Measurements from ENCODE around the gene ERC1.

The ERC1 gene

GRCh38 chr12:990661-991349 is at the start of gene ERC1:
TSS of gene ERC1 (plus strand) at chr12:991223. CDS start at chr12:1027904, 36,681 bp downstream.
- Mint-ChIP-seq H3K27me3 (no peaks in the 10 kb centered on the region), H3K9me3 (no peaks in the 10 kb centered on the region), H3K27ac (peak within 1 kb of the TSS; percentile 91), H3K4me3 (peak within 1 kb of the TSS; percentile 96), H3K36me3 (ENCODE audit: low read depth) (peaks cover 19% of the 10 kb centered on the region), H3K4me1 (ENCODE audit: low read depth) (peaks cover 57% of the 10 kb centered on the region)
- intact Hi-C loops (cut with micrococcal nuclease), result loop anchor here (1.0 to 10.0 kb wide), 3 partner anchors 42 to 101 kb away; partner anchors contain the start of gene RAD52

- Mint-ChIP-seq H3K4me1 (ENCODE audit: low read depth) (peaks cover 23% of the 10 kb centered on the region), H3K36me3 (ENCODE audit: low read depth) (peaks cover 64% of the 10 kb centered on the region), H3K27ac (no peak overlapping the region), H3K9me3 (no peaks in the 10 kb centered on the region), H3K4me3 (no peak overlapping the region), H3K27me3 (no peaks in the 10 kb centered on the region)
- intact Hi-C loops (cut with micrococcal nuclease), result loop anchor here (10.0 kb wide), 1 partner anchor 152 kb away; no protein-coding TSS in a partner anchor
These were observed 48.0 kb upstream of the ERC1 start for GRCh38 chr12:943051-943450.

GRCh38 chr12:944211-944610 is 46.8 kb upstream of the ERC1 start:
- no peak overlapping the region for H3K4me3 Mint-ChIP-seq
- H3K27me3 Mint-ChIP-seq, result no peaks in the 10 kb centered on the region
- H3K4me1 Mint-ChIP-seq (ENCODE audit: low read depth), result peaks cover 32% of the 10 kb centered on the region
- no peaks in the 10 kb centered on the region for H3K9me3 Mint-ChIP-seq
- peaks cover 58% of the 10 kb centered on the region for H3K36me3 Mint-ChIP-seq (ENCODE audit: low read depth)
- peak overlapping the region; percentile 59 for H3K27ac Mint-ChIP-seq
- intact Hi-C loops (cut with micrococcal nuclease), result loop anchor here (10.0 kb wide), 1 partner anchor 151 kb away; no protein-coding TSS in a partner anchor

- Mint-ChIP-seq H3K36me3 (ENCODE audit: low read depth) (peaks cover 42% of the 10 kb centered on the region), H3K4me1 (ENCODE audit: low read depth) (peaks cover 33% of the 10 kb centered on the region), H3K27ac (no peak overlapping the region), H3K4me3 (no peak overlapping the region), H3K9me3 (no peaks in the 10 kb centered on the region), H3K27me3 (no peaks in the 10 kb centered on the region)
- intact Hi-C loops (cut with micrococcal nuclease), result loop anchor here (5.0 to 10.0 kb wide), 3 partner anchors 34 to 384 kb away; no protein-coding TSS in a partner anchor
These were observed 44.8 kb upstream of the ERC1 start for GRCh38 chr12:946212-946611.

- Mint-ChIP-seq H3K4me1 (ENCODE audit: low read depth) (peaks cover 33% of the 10 kb centered on the region), H3K9me3 (no peaks in the 10 kb centered on the region), H3K4me3 (no peak overlapping the region), H3K27me3 (no peaks in the 10 kb centered on the region), H3K36me3 (ENCODE audit: low read depth) (peaks cover 42% of the 10 kb centered on the region), H3K27ac (no peak overlapping the region)
- intact Hi-C loops (cut with micrococcal nuclease), result loop anchor here (5.0 to 10.0 kb wide), 3 partner anchors 34 to 384 kb away; no protein-coding TSS in a partner anchor
These were observed 44.4 kb upstream of the ERC1 start for GRCh38 chr12:946631-947030.

GRCh38 chr12:948238-948637 is 42.8 kb upstream of the ERC1 start:
- intact Hi-C loops (cut with micrococcal nuclease), result loop anchor here (5.0 to 10.0 kb wide), 3 partner anchors 36 to 386 kb away; no protein-coding TSS in a partner anchor
- no peaks in the 10 kb centered on the region for H3K9me3 Mint-ChIP-seq
- peak overlapping the region; percentile 97 for H3K27ac Mint-ChIP-seq
- peaks cover 33% of the 10 kb centered on the region for H3K4me1 Mint-ChIP-seq (ENCODE audit: low read depth)
- H3K36me3 Mint-ChIP-seq (ENCODE audit: low read depth), result peaks cover 26% of the 10 kb centered on the region
- no peaks in the 10 kb centered on the region for H3K27me3 Mint-ChIP-seq
- H3K4me3 Mint-ChIP-seq, result peak overlapping the region; percentile 97

GRCh38 chr12:949453-950191 is 41.4 kb upstream of the ERC1 start, which contains the start of gene RAD52:
TSS of gene RAD52 (minus strand) at chr12:949694. CDS start at chr12:933058, 16,636 bp downstream.
- Mint-ChIP-seq H3K4me1 (ENCODE audit: low read depth) (peaks cover 30% of the 10 kb centered on the region), H3K27me3 (no peaks in the 10 kb centered on the region)
- intact Hi-C loops (cut with micrococcal nuclease), result loop anchor here (1.0 to 10.0 kb wide), 4 partner anchors 37 to 387 kb away; no protein-coding TSS in a partner anchor

GRCh38 chr12:951176-951575 is 39.8 kb upstream of the ERC1 start:
- Mint-ChIP-seq H3K27me3 (no peaks in the 10 kb centered on the region), H3K4me1 (ENCODE audit: low read depth) (peaks cover 27% of the 10 kb centered on the region), H3K27ac (peak overlapping the region; percentile 97), H3K9me3 (no peaks in the 10 kb centered on the region), H3K4me3 (no peak overlapping the region), H3K36me3 (ENCODE audit: low read depth) (peaks cover 7% of the 10 kb centered on the region)
- intact Hi-C loops (cut with micrococcal nuclease), result no loop called here

More at GRCh38 chr12:949453-950191, 41.4 kb upstream of the ERC1 start, which contains the start of gene RAD52:
- Mint-ChIP-seq H3K36me3 (ENCODE audit: low read depth) (peaks cover 12% of the 10 kb centered on the region), H3K9me3 (no peaks in the 10 kb centered on the region), H3K4me3 (peak within 1 kb of the TSS; percentile 97), H3K27ac (peak within 1 kb of the TSS; percentile 97)

GRCh38 chr12:953776-954175 is 37.2 kb upstream of the ERC1 start:
- peaks cover 6% of the 10 kb centered on the region for H3K36me3 Mint-ChIP-seq (ENCODE audit: low read depth)
- H3K4me1 Mint-ChIP-seq (ENCODE audit: low read depth), result peaks cover 10% of the 10 kb centered on the region
- H3K27me3 Mint-ChIP-seq, result no peaks in the 10 kb centered on the region
- peak overlapping the region; percentile 60 for H3K27ac Mint-ChIP-seq
- H3K4me3 Mint-ChIP-seq, result no peak overlapping the region
- intact Hi-C loops (cut with micrococcal nuclease), result no loop called here
- no peaks in the 10 kb centered on the region for H3K9me3 Mint-ChIP-seq

GRCh38 chr12:954741-955140 is 36.3 kb upstream of the ERC1 start:
- no peak overlapping the region for H3K27ac Mint-ChIP-seq
- H3K9me3 Mint-ChIP-seq, result no peaks in the 10 kb centered on the region
- peaks cover 5% of the 10 kb centered on the region for H3K4me1 Mint-ChIP-seq (ENCODE audit: low read depth)
- intact Hi-C loops (cut with micrococcal nuclease), result no loop called here
- H3K36me3 Mint-ChIP-seq (ENCODE audit: low read depth), result no peaks in the 10 kb centered on the region
- no peaks in the 10 kb centered on the region for H3K27me3 Mint-ChIP-seq
- H3K4me3 Mint-ChIP-seq, result no peak overlapping the region

GRCh38 chr12:955939-956338 is 35.1 kb upstream of the ERC1 start:
- H3K27ac Mint-ChIP-seq, result no peak overlapping the region
- intact Hi-C loops (cut with micrococcal nuclease), result no loop called here
- peaks cover 5% of the 10 kb centered on the region for H3K4me1 Mint-ChIP-seq (ENCODE audit: low read depth)
- no peaks in the 10 kb centered on the region for H3K9me3 Mint-ChIP-seq
- H3K4me3 Mint-ChIP-seq, result no peak overlapping the region
- H3K27me3 Mint-ChIP-seq, result no peaks in the 10 kb centered on the region
- no peaks in the 10 kb centered on the region for H3K36me3 Mint-ChIP-seq (ENCODE audit: low read depth)

GRCh38 chr12:958588-959123 is 32.4 kb upstream of the ERC1 start:
- H3K9me3 Mint-ChIP-seq, result no peaks in the 10 kb centered on the region
- H3K36me3 Mint-ChIP-seq (ENCODE audit: low read depth), result no peaks in the 10 kb centered on the region
- H3K4me3 Mint-ChIP-seq, result no peak overlapping the region
- intact Hi-C loops (cut with micrococcal nuclease), result no loop called here
- H3K4me1 Mint-ChIP-seq (ENCODE audit: low read depth), result peaks cover 3% of the 10 kb centered on the region
- no peaks in the 10 kb centered on the region for H3K27me3 Mint-ChIP-seq
- H3K27ac Mint-ChIP-seq, result no peak overlapping the region

GRCh38 chr12:966724-967123 is 24.3 kb upstream of the ERC1 start:
- no peaks in the 10 kb centered on the region for H3K4me1 Mint-ChIP-seq (ENCODE audit: low read depth)
- intact Hi-C loops (cut with micrococcal nuclease), result no loop called here
- H3K4me3 Mint-ChIP-seq, result no peak overlapping the region
- no peaks in the 10 kb centered on the region for H3K36me3 Mint-ChIP-seq (ENCODE audit: low read depth)
- H3K9me3 Mint-ChIP-seq, result no peaks in the 10 kb centered on the region
- no peaks in the 10 kb centered on the region for H3K27me3 Mint-ChIP-seq
- no peak overlapping the region for H3K27ac Mint-ChIP-seq

- Mint-ChIP-seq H3K27me3 (no peaks in the 10 kb centered on the region), H3K9me3 (no peaks in the 10 kb centered on the region), H3K4me3 (no peak overlapping the region), H3K4me1 (ENCODE audit: low read depth) (no peaks in the 10 kb centered on the region), H3K27ac (no peak overlapping the region), H3K36me3 (ENCODE audit: low read depth) (no peaks in the 10 kb centered on the region)
- intact Hi-C loops (cut with micrococcal nuclease), result no loop called here
These were observed 23.4 kb upstream of the ERC1 start for GRCh38 chr12:967641-968040.
